Measurements from ENCODE around the gene ARX.

DNA sequence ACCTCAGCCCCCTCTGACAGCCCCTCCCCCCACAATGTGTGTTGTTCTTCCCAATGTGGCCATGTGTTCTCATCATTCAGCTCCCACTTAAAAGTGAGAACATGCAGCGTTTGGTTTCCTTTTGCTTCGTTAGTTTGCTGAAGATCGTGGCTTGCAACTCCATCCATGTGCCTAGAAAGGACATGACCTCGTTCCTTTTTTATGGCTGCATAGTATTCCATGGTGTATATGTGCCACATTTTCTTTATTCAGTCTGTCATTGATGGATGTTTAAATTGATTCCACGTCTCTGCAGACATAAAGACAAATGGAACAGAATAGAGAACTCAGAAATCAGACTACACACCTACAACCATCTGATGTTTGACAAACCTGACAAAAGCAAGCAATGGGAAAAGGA lies 46.0 kb downstream of the ARX start:
- TF ChIP-seq, protein P1, sequence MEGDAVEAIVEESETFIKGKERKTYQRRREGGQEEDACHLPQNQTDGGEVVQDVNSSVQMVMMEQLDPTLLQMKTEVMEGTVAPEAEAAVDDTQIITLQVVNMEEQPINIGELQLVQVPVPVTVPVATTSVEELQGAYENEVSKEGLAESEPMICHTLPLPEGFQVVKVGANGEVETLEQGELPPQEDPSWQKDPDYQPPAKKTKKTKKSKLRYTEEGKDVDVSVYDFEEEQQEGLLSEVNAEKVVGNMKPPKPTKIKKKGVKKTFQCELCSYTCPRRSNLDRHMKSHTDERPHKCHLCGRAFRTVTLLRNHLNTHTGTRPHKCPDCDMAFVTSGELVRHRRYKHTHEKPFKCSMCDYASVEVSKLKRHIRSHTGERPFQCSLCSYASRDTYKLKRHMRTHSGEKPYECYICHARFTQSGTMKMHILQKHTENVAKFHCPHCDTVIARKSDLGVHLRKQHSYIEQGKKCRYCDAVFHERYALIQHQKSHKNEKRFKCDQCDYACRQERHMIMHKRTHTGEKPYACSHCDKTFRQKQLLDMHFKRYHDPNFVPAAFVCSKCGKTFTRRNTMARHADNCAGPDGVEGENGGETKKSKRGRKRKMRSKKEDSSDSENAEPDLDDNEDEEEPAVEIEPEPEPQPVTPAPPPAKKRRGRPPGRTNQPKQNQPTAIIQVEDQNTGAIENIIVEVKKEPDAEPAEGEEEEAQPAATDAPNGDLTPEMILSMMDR (IDR thresholded peaks at IDR 0.05; ENCODE audit: insufficient read depth, low read depth, low read length) = no peak
- TF ChIP-seq EZH2 (IDR thresholded peaks at IDR 0.05; ENCODE audit: insufficient read depth, low read length) = no peak
